ENCODE data around the gene SLC5A11. TPM values are rescaled to one million over a fixed set of nuclear protein-coding genes. Genes with fewer than 3 reads are reported as not detected.

SLC5A11 gene
- total RNA-seq, 1 experiment from 2014 or later = not detected

- TF ChIP-seq, protein P1, sequence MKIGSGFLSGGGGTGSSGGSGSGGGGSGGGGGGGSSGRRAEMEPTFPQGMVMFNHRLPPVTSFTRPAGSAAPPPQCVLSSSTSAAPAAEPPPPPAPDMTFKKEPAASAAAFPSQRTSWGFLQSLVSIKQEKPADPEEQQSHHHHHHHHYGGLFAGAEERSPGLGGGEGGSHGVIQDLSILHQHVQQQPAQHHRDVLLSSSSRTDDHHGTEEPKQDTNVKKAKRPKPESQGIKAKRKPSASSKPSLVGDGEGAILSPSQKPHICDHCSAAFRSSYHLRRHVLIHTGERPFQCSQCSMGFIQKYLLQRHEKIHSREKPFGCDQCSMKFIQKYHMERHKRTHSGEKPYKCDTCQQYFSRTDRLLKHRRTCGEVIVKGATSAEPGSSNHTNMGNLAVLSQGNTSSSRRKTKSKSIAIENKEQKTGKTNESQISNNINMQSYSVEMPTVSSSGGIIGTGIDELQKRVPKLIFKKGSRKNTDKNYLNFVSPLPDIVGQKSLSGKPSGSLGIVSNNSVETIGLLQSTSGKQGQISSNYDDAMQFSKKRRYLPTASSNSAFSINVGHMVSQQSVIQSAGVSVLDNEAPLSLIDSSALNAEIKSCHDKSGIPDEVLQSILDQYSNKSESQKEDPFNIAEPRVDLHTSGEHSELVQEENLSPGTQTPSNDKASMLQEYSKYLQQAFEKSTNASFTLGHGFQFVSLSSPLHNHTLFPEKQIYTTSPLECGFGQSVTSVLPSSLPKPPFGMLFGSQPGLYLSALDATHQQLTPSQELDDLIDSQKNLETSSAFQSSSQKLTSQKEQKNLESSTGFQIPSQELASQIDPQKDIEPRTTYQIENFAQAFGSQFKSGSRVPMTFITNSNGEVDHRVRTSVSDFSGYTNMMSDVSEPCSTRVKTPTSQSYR (CRISPR knock-in tag; IDR thresholded peaks at IDR 0.05) = no peak
- TF ChIP-seq GTF2I (CRISPR knock-in tag; conservative IDR thresholded peaks at IDR 0.05) (no peak), ZMAT4 (CRISPR knock-in tag; IDR thresholded peaks at IDR 0.05) (no peak), AFF4 (CRISPR knock-in tag; IDR thresholded peaks at IDR 0.05; ENCODE audit: borderline replicate concordance) (no peak), MLX (CRISPR knock-in tag; IDR thresholded peaks at IDR 0.05) (no peak), EMX1 (CRISPR knock-in tag; IDR thresholded peaks at IDR 0.05) (no peak), PRDM15 (CRISPR knock-in tag; IDR thresholded peaks at IDR 0.05) (no peak), PREB (CRISPR knock-in tag; IDR thresholded peaks at IDR 0.05; ENCODE audit: borderline replicate concordance) (no peak), FOXP4 (CRISPR knock-in tag; IDR thresholded peaks at IDR 0.05) (no peak)
- TF ChIP-seq, protein P2, sequence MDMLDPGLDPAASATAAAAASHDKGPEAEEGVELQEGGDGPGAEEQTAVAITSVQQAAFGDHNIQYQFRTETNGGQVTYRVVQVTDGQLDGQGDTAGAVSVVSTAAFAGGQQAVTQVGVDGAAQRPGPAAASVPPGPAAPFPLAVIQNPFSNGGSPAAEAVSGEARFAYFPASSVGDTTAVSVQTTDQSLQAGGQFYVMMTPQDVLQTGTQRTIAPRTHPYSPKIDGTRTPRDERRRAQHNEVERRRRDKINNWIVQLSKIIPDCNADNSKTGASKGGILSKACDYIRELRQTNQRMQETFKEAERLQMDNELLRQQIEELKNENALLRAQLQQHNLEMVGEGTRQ (CRISPR knock-in tag; IDR thresholded peaks at IDR 0.05) = no peak
Measured at GRCh38 chr16:24935336-24935735, 89.6 kb downstream of the SLC5A11 start (continued).

Measured in WTC11 (cell line).